GM23338 (cell line): ENCODE data around the gene CDKN2AIP. TPM values are rescaled to one million over a fixed set of nuclear protein-coding genes. Genes with fewer than 3 reads are reported as not detected.

Experiments
- ATAC-seq: fragments of 200-7000 bp; cut with Tn5 transposase; 3 replicates; pipeline ENCODE4 v1.9.1; 2020
- DNase-seq: peaks from one replicate; pipeline ENCODE4 v3.0.0-alpha.2; 2015; ENCODE audit warnings: low spot score
- H2AFZ ChIP-seq: fragments of 200-600 bp; sonication (generic); 2 replicates; pipeline ENCODE4 v1.8.0; 2016; ENCODE audit warnings: antibody characterized with exemption, mild to moderate bottlenecking, moderate library complexity
- H3F3A ChIP-seq: fragments of 200-600 bp; sonication (generic); replicated peaks from 2 replicates; pipeline ENCODE4 v1.8.0; 2017; ENCODE audit warnings: antibody characterized with exemption, mixed run types, low read depth
- H3K27ac ChIP-seq: fragments of 200-600 bp; sonication (generic); 2 replicates; pipeline ENCODE4 v1.6.1; 2016; ENCODE audit warnings: low read depth
- H3K27me3 ChIP-seq: fragments of 200-600 bp; sonication (generic); 2 replicates; pipeline ENCODE4 v1.8.0; 2016; ENCODE audit warnings: mild to moderate bottlenecking, mixed run types, moderate library complexity; ENCODE audit not compliant: insufficient read depth
- H3K36me3 ChIP-seq: fragments of 200-600 bp; sonication (generic); 2 replicates; pipeline ENCODE4 v1.8.0; 2016; ENCODE audit warnings: mild to moderate bottlenecking; ENCODE audit not compliant: insufficient read depth
- H3K4me1 ChIP-seq: fragments of 200-600 bp; sonication (generic); 2 replicates; pipeline ENCODE4 v1.8.0; 2016; ENCODE audit warnings: mild to moderate bottlenecking, moderate library complexity; ENCODE audit not compliant: insufficient read depth
- H3K4me2 ChIP-seq: fragments of 200-600 bp; sonication (generic); 2 replicates; pipeline ENCODE4 v1.7.1; 2017; ENCODE audit warnings: mixed run types
- H3K4me3 ChIP-seq: fragments of 200-600 bp; sonication (generic); 2 replicates; pipeline ENCODE4 v1.6.1; 2016; ENCODE audit warnings: mixed run types
- H3K79me2 ChIP-seq: fragments of 200-600 bp; sonication (generic); replicated peaks from 2 replicates; pipeline ENCODE4 v1.8.0; 2017; ENCODE audit warnings: mild to moderate bottlenecking; ENCODE audit not compliant: insufficient read depth
- H3K9me2 ChIP-seq: fragments of 200-600 bp; sonication (generic); 2 replicates; pipeline ENCODE4 v1.8.0; 2017; ENCODE audit not compliant: insufficient read depth
- H4K20me1 ChIP-seq: fragments of 200-600 bp; sonication (generic); replicated peaks from 2 replicates; pipeline ENCODE4 v1.8.0; 2017; ENCODE audit warnings: mild to moderate bottlenecking; ENCODE audit not compliant: insufficient read depth
- H3K27ac Mint-ChIP-seq: 2 replicates; pipeline ENCODE4 v1.8.0; 2020; ENCODE audit warnings: inconsistent platforms, mild to moderate bottlenecking, moderate library complexity, mixed read lengths
- H3K27me3 Mint-ChIP-seq: 3 replicates; pipeline ENCODE4 v1.8.0; 2022; ENCODE audit warnings: low read depth, mild to moderate bottlenecking, moderate library complexity, mixed read lengths, inconsistent platforms; ENCODE audit not compliant: insufficient read depth, poor library complexity
- H3K36me3 Mint-ChIP-seq: 3 replicates; pipeline ENCODE4 v1.8.0; 2021; ENCODE audit warnings: low read depth, mild to moderate bottlenecking, inconsistent platforms, moderate library complexity, mixed read lengths
- H3K4me1 Mint-ChIP-seq: 3 replicates; pipeline ENCODE4 v1.8.0; 2020; ENCODE audit warnings: mild to moderate bottlenecking, inconsistent platforms, mixed read lengths
- H3K4me3 Mint-ChIP-seq: 3 replicates; pipeline ENCODE4 v1.8.0; 2021; ENCODE audit warnings: moderate library complexity, mild to moderate bottlenecking, inconsistent platforms, mixed read lengths
- H3K9me3 Mint-ChIP-seq: 3 replicates; pipeline ENCODE4 v1.8.0; 2020; ENCODE audit warnings: moderate library complexity, mild to moderate bottlenecking, inconsistent platforms, mixed read lengths
- CREB1 ChIP-seq: fragments of 250-450 bp; sonication (Bioruptor Pico); IDR thresholded peaks from 2 replicates; pipeline ENCODE4 v1.5.0; 2020; ENCODE audit warnings: low read depth, mild to moderate bottlenecking, moderate library complexity
- CTCF ChIP-seq, 2 experiments: fragments of 200-600 bp in 1 of 2; sonication (generic) in 1 of 2; conservative IDR thresholded peaks; 2 replicates each; pipeline versions ENCODE4 v1.5.1 to v1.6.1; 2016 to 2017; ENCODE audit warnings: antibody characterized with exemption in 2 of 2, low read depth in 2 of 2, mild to moderate bottlenecking in 2 of 2, moderate library complexity in 1 of 2
- ETS1 ChIP-seq: IDR thresholded peaks from 2 replicates; pipeline ENCODE4 v1.6.1; 2016; ENCODE audit warnings: antibody characterized with exemption
- EZH2 ChIP-seq: fragments of 200-600 bp; sonication (generic); IDR thresholded peaks from one replicate; pipeline ENCODE4 v1.8.0; 2017; ENCODE audit warnings: antibody characterized with exemption, mild to moderate bottlenecking, low read depth; ENCODE audit not compliant: unreplicated experiment
- EZH2phosphoT487 ChIP-seq: fragments of 200-600 bp; sonication (generic); IDR thresholded peaks from one replicate; pipeline ENCODE4 v1.8.1; 2018; ENCODE audit warnings: antibody characterized with exemption; ENCODE audit not compliant: unreplicated experiment
- JUNB ChIP-seq: IDR thresholded peaks from one replicate; pipeline ENCODE4 v1.6.1; 2016; ENCODE audit warnings: antibody characterized with exemption; ENCODE audit not compliant: unreplicated experiment
- NANOG ChIP-seq: IDR thresholded peaks from 2 replicates; pipeline ENCODE4 v1.6.1; 2016; ENCODE audit warnings: antibody characterized with exemption, borderline replicate concordance
- POLR2AphosphoS5 ChIP-seq: IDR thresholded peaks from 2 replicates; pipeline ENCODE4 v1.6.1; 2016; ENCODE audit warnings: antibody characterized with exemption, low read depth
- STAT1 ChIP-seq: IDR thresholded peaks from one replicate; pipeline ENCODE4 v1.6.1; 2016; ENCODE audit warnings: antibody characterized with exemption; ENCODE audit not compliant: unreplicated experiment
- ZNF114 ChIP-seq: fragments of 250-450 bp; sonication (Bioruptor Pico); IDR thresholded peaks from 2 replicates; pipeline ENCODE4 v1.5.0; 2020; ENCODE audit warnings: mild to moderate bottlenecking, moderate library complexity
- ZNF331 ChIP-seq: fragments of 250-450 bp; sonication (Bioruptor Pico); IDR thresholded peaks from 2 replicates; pipeline ENCODE4 v1.5.0; 2020; ENCODE audit warnings: low read depth, mild to moderate bottlenecking, moderate library complexity
- ZNF462 ChIP-seq: fragments of 250-450 bp; sonication (Bioruptor Pico); IDR thresholded peaks from 2 replicates; pipeline ENCODE4 v1.5.0; 2020; ENCODE audit warnings: mild to moderate bottlenecking, moderate library complexity
- polyA plus RNA-seq: library from polyadenylated mRNA; unstranded; fragments of >200 nt; fragmentation: Nextera tagmentation; extraction: Ambion mirVana; gene quantifications from 2 replicates; pipeline ENCODE4 v1.2.1, GENCODE V29; 2016
- total RNA-seq: library from RNA; depleted of rRNA; stranded (reverse); fragments of >200 nt; shearing (Covaris generic); gene quantifications from 2 replicates; pipeline ENCODE4 v1.2.3, GENCODE V29; 2014
- TF ChIP-seq, protein P1 (sequence below): IDR thresholded peaks from one replicate; pipeline ENCODE4 v1.6.1; 2018; ENCODE audit warnings: antibody characterized with exemption; ENCODE audit not compliant: unreplicated experiment

Gene CDKN2AIP
- total and polyA plus RNA-seq, 2 experiments from 2014 or later: 15.2 to 27.2 TPM

DNA sequence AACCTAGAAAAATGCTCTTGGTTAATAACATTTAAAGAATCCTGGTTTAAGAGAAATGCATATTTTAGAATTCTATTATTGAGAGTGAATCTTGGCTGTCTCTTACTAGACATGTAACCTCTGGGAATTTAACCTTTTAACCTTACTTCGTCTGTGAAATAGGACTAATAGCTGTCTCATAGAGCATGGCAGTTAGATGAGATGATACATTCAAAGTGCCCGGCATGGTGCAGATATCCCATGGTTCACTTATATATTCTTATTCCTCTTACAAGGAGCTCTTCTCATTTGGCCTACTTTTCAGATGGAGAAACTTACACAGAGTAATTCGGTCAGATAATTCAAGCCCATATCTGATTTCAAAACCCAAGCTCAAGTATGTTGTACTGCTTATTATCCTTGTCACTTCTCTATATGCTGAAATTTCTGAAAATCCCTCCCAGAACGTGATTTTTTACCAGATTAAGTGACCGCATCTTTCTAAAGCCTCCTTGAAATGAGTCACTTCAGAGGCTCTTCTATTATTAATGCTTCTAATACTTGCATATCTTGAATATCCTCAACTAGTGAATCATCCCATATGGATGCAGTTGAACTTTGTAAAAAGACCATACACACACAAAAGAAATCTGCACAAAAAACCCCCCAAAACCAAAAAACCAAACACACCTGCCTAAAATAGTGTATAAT is 4.9 kb downstream of the CDKN2AIP start:
- Mint-ChIP-seq H3K9me3 (no peaks in the 10 kb centered on the region), H3K4me1 (peaks cover 8% of the 10 kb centered on the region), H3K36me3 (peaks cover 56% of the 10 kb centered on the region), H3K27me3 (no peaks in the 10 kb centered on the region), H3K27ac (no peak overlapping the region), H3K4me3 (no peak overlapping the region)
- ATAC-seq: no peak
- DNase-seq: no peak
- Histone ChIP-seq H2AFZ (no peak overlapping the region), H3K4me3 (no peak overlapping the region), H3K4me1 (no peaks in the 10 kb centered on the region; the same call in 1 of the 2 replicates), H4K20me1 (peaks cover 16% of the 10 kb centered on the region), H3F3A (peaks cover 7% of the 10 kb centered on the region), H3K27me3 (no peaks in the 10 kb centered on the region), H3K36me3 (peaks cover 27% of the 10 kb centered on the region), H3K27ac (no peak overlapping the region), H3K79me2 (peaks cover 33% of the 10 kb centered on the region), H3K9me2 (no peaks in the 10 kb centered on the region), H3K4me2 (no peak overlapping the region)
- no peak for TF ChIP-seq ZNF462 (CRISPR knock-in tag)
- TF ChIP-seq NANOG: no peak
- no peak for TF ChIP-seq EZH2phosphoT487
- TF ChIP-seq ZNF331 (CRISPR knock-in tag): no peak
- TF ChIP-seq EZH2: no peak
- TF ChIP-seq, protein P1, sequence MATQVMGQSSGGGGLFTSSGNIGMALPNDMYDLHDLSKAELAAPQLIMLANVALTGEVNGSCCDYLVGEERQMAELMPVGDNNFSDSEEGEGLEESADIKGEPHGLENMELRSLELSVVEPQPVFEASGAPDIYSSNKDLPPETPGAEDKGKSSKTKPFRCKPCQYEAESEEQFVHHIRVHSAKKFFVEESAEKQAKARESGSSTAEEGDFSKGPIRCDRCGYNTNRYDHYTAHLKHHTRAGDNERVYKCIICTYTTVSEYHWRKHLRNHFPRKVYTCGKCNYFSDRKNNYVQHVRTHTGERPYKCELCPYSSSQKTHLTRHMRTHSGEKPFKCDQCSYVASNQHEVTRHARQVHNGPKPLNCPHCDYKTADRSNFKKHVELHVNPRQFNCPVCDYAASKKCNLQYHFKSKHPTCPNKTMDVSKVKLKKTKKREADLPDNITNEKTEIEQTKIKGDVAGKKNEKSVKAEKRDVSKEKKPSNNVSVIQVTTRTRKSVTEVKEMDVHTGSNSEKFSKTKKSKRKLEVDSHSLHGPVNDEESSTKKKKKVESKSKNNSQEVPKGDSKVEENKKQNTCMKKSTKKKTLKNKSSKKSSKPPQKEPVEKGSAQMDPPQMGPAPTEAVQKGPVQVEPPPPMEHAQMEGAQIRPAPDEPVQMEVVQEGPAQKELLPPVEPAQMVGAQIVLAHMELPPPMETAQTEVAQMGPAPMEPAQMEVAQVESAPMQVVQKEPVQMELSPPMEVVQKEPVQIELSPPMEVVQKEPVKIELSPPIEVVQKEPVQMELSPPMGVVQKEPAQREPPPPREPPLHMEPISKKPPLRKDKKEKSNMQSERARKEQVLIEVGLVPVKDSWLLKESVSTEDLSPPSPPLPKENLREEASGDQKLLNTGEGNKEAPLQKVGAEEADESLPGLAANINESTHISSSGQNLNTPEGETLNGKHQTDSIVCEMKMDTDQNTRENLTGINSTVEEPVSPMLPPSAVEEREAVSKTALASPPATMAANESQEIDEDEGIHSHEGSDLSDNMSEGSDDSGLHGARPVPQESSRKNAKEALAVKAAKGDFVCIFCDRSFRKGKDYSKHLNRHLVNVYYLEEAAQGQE: no peak
- no peak for TF ChIP-seq POLR2AphosphoS5
- TF ChIP-seq ZNF114 (CRISPR knock-in tag): no peak
- no peak for TF ChIP-seq CTCF (conservative IDR thresholded peaks at IDR 0.05; ENCODE audit: low read depth in 2 of 2)
- TF ChIP-seq ETS1: no peak
- no peak for TF ChIP-seq JUNB
- TF ChIP-seq STAT1: no peak
- TF ChIP-seq CREB1: no peak
